GM11168 (cell line): ENCODE results near the gene ANXA2R.
"Not testable (repeated sequence)": the region's sequence is repeated elsewhere in the genome, so short reads cannot be mapped to it uniquely, and the experiment has no call there.

Source experiments
- in situ Hi-C: fragments of 300-500 bp; cut with MboI; formaldehyde crosslinking; loops from one replicate; pipeline ENCODE4 v1.12.0; 2022; ENCODE audit warnings: low sequenced_read_pairs; ENCODE audit not compliant: unreplicated experiment

ANXA2R gene, protein sequence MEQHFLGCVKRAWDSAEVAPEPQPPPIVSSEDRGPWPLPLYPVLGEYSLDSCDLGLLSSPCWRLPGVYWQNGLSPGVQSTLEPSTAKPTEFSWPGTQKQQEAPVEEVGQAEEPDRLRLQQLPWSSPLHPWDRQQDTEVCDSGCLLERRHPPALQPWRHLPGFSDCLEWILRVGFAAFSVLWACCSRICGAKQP

DNA sequence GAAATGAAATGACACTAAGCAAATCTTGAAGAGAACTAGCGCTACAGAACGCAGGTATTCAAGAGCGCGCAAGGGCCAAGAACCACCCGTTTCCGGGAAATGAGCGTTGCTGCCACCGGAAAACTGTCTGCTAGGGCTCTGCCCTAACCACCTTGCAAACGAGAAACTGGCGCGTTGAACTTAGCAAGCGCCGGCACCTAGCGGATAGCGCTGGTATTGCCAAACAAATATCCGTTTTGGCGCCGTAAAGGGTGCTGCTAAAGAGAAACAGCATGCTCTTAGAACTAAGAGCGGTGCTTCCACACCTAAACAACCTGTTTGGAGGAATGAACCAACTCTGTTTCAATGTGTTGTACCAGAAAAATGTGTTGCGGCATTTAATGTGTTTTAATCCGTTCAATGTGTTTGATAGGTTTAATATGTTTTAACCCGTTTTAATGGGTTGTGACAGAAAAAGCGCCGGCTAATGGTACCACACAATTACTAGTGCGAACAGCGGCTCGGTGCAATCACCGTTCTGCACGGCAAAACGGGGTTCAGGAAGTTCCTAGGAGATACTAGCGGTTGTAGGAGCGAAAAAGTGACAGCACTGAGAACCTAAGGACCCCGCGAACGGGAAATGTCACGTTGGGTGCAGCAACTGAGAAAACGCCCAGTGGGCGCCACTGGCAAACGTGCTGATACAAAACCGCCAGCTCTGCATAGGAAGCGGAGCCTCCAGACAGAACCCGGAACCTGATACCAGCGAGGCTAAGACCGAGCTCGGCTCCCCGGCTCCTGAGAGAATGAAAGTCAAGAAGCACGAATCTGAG is at the start of gene ANXA2R:
Gene ANXA2R (minus strand): TSS at position 33 of the 812 bp plus-strand sequence. CDS start 273 bp downstream, outside the sequence.
- in situ Hi-C loops, result no loop called here

DNA sequence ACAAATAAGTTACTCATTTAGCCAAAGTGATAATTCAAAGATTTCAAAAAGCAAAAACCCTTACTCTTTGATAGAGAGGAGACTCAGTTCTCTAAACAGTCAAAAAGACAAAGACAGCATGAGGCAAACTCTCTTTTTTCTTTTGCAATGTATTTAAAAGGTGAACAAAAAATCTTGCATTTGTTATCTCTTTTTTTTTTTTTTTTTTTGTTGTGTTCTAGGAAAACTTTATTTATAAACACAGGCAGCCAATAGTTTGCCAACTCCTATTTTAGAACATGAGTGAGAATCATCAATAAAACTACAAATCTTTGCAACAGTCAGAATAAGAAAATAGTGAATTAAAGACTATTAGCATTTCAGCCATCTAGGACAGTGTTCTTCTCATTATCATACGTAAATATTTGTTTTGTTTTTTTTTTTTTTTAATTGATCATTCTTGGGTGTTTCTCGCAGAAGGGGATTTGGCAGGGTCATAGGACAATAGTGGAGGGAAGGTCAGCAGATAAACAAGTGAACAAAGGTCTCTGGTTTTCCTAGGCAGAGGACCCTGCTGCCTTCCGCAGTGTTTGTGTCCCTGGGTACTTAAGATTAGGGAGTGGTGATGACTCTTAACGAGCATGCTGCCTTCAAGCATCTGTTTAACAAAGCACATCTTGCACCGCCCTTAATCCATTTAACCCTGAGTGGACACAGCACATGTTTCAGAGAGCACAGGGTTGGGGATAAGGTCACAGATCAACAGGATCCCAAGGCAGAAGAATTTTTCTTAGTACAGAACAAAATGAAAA is 46.2 kb upstream of the ANXA2R start:
- in situ Hi-C loops, result not testable (repeated sequence)

DNA sequence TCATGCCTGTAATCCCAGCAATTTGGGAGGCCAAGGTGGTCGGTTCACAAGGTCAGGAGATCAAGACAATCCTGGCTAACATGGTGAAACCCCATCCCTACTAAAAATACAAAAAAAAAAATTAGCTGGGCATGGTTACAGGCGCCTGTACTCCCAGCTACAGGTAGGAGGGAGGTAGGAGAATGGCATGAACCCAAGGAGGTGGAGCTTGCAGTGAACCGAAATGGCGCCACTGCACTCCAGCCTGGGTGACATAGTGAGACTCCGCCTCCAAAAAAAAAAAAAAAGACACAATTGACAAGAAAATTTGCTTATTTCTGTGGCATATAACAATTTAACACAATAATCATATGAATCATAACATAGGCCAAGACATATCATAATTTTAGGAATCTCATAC is 45.3 kb upstream of the ANXA2R start:
- in situ Hi-C loops, result no loop called here

DNA sequence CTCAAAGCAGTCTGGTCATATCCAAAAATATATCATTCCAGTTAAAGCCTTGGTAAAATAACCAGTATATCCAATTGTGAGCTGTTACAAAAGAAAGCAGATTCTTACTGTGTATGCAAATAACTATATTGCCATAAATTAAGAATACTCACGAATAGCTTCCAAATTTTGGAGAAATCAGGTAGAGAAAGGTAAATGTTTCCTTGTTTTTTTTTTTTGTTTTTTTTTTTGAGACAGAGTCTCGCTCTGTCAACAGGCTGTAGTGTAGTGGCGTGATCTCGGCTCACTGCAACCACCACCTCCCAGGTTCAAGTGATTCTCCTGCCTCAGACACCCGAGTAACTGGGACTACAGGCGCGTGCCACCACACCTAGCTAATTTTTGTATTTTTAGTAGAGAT is 44.3 kb upstream of the ANXA2R start:
- in situ Hi-C loops, result not testable (repeated sequence)

DNA sequence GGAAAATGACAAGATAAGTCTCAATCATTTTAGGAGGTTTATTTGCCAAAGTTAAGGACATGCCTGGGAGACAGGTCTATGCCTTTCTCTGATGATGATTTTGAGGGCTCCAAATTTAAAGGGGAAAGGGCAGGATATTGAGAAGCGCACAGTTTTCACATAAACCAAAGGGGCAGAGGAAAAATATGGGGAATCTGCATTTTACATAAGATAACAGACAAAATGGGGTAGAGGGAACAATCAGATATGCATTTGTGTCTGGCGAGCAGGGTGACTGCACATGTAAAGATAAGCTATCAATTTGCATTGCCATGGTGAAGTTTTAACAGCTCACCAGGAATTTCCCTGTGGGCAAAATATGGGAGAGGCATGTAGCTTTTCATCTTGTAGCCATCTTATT is 41.2 kb upstream of the ANXA2R start:
- in situ Hi-C loops, result not testable (repeated sequence)

DNA sequence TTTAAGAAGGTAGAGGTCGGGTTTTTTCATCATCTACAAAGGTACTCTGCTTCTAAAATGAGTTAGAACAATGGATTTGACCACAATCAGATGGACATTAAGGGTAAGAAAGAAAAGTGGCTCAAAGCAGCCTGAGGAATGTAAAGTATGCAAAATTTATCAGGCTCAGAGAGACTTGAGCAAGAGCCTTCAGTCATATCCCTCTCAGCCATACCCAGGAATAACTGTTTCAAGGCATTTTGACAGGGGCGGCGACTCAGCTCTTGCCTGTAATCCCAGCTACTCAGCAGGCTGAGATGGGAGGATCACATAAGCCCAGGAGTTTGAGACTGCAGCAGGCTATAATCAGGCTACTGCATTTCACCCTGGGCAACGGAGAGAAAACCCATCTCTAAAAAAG is 38.8 kb upstream of the ANXA2R start:
- in situ Hi-C loops, result no loop called here

DNA sequence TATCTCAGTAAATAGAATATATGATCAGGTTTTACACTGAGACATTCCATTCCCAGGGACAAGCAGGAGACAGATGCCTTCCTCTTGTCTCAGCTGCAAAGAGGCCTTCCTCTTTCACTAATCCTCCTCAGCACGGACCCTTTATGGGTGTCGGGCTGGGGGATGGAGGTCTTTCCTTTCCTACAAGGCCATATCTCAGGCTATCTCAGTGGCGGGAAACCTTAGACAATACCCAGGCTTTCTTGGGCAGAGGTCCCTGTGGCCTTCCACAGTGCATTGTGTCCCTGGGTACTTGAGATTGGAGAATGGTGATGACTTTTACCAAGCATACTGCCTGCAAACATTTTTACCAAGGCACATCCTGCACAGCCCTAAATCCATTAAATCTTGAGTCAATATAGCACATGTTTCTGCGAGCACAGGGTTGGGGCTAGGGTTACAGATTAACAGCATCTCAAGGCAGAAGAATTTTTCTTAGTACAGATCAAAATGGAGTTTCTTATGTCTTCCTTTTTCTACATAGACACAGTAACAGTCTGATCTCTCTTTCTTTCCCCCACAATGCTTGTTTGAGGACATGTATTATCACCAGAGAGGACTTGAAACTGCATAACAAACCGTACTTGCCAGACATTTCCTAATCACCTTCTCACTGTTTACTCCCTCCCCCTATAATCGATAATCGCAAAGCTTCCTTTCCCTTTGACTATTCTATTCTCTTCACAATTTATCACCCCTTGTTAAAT is 37.5 kb upstream of the ANXA2R start:
- in situ Hi-C loops, result not testable (repeated sequence)

DNA sequence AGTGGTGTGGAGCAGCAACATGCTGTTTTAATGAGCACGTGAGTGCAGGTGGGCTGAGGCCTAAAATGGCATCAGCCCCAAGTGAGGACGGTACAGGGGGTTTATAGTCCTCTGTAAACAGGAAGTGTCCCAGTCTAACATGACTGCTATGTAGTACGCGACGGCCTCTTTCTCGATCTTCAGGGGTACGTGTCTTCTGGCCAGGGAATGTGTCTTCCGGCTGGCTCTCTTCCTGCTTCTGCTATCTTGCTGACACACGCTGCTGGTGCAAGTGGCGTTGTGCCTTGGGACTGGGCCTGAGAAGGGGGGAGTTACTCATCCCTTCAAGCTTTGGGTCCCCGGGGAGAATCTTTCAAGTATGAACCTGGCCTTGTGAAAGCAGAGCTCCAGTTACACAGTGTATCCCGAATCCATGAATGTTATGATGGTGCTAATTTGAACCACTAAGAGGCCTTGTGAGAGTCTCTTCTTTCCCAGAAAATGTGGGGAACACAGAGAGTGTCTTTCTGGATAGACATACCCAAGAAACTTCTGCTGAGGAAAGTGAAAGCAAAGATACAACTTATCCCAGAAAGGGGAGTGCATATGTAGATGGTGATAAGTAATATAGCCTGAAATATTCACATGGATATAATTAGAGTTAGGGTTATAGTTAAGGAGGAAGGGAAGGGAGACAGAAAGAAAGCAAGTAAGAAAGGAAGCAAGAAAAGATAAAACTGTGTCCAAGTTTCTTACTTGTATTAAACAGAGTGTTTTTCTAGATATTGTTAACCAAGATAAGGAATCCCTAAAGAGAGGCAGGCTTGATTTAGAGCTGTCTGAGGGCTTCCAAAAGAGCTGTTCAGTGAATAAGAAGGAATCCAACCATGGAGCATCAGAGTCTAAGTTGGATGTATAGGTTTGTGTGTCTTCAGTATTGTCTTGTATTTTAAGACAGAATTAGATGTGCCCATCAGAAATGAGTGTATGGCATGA is 35.5 kb upstream of the ANXA2R start:
- in situ Hi-C loops, result no loop called here

DNA sequence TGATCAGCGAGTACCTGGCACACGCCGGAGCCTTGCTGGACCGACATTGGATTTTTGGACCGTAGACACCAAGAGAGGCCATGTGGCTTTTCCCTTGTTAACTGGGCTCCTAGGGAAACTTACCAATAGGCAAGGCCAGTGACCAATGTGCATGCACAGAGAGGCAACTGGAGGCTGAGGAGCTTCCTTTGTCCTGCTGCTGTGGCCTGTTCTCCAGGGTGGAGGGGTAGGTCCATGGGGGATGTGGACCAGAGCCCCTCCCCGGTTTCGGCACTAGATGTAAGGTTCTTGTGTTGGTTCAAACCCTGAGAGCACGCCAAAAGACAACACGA is 34.8 kb upstream of the ANXA2R start:
- in situ Hi-C loops, result no loop called here

DNA sequence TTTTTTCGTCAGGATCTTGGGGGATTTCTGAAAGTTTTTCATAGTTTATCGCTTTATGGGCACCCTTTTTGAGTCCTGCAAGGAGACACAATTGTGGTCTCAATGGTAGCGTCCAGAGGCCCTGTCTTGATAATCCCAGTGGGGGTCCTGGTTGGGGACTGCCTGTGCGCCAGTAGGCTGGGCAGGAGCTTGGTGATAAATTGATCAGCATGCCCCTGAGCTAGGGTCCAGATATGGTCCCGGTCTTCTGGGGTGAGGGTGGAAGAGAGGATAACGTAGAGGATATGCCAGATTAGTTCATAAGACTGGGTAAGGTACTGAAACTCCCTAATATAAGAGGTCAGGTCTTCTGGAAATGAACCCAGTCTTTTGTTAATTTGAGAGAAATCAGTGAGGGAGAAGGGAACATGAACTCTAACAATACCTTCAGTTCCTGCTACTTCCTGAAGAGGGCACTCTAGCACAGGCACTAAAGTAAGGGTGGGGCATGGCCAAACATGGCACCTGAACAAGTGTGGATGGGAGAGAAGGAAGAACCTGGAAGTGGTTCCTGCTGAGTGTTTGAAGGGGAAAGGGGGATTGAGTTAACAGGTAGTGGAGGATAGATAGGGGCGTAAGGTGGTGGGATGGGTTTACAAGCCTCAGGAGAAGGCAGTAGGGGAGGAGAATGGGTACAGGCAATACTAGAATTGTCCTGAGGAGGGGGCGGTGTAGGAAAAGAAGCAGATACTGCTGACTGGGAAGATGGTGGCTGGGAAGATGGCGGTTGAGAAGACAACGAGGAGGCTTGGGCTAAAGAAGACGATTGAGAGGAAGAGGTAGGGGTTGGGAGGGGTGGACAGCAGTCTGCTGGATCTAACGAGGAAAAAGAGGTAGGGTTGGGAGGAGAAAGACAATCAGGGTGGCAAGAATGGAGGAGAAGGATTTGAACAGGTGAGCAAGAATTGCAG is 33.8 kb upstream of the ANXA2R start:
- in situ Hi-C loops, result no loop called here

DNA sequence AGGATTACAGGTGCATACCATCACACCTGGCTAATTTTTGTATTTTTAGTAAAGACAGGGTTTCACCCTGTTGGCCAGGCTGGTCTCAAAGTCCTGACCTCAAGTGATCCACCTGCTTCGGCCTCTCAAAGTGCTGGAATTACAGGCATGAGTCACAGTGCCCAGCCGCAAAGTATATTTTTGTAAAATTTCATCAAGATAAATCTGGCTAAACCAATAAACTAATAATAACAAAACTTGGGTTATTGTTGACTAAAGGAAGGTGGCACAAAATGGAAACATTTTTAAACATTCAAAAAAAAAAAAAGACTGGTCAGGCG is 29.2 kb upstream of the ANXA2R start:
- in situ Hi-C loops, result not testable (repeated sequence)

DNA sequence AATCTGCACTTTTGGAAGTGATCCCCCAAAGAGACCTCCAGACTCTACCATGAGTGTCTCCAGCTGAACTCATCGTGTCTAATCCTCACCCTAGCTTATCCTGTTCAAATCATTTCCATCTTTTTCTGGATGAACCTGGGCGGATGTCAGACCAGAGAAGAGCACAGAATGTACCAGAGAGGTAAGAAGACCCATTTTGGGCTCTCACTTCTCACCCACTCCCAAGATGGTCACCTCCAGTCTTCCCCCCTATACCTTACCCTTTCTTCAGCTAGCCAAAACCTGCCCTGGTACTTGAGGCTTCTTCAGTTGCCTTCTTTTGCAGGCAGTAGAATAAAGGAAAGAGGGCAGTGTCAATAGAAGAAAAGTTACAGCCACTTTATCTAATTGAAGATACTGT is 27.9 kb upstream of the ANXA2R start:
- in situ Hi-C loops, result no loop called here

DNA sequence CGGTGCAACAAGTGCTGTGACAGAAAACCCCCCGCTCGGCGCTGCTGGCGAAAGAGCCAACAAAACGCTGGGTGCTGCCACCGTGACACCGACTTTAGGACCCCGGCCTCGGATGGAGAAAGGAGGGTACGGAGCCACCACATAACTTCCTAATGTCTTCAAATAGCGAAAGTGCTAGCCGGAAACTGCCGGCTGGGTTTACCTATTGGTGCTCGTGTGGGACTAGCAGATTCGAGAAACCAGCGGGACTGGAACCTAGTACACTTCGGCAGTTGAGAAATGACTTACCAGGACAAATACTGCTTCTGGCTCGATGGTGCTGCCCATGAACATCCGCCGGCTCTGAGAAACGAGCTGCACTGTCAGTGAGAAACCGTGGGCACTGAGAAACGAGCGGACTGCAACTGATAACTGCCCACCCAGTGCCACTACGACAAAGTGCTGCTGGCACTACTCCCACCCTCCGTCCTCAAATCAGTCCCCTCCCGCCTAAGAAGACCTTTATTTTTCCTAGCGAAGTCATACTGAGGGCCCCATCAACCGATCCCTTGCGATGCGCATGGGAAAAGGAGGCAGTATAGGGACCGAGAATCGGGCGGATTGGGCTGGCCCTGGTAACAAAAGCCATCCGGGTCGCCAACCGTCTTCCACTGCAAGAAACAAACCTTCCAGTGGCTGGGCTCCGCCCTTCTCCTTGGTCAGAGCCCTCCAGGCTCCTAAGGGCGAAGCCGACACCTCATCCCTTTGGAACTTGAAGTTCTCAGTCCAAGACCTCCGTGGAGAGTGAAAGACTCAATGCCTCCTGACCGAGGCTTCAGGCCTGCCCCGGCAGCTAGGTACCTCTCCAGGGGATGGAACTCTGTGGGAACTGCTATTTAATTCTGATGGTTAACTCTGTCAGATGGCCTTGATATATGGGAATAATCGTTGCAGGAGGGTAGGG is 27.0 kb upstream of the ANXA2R start:
- in situ Hi-C loops, result no loop called here

DNA sequence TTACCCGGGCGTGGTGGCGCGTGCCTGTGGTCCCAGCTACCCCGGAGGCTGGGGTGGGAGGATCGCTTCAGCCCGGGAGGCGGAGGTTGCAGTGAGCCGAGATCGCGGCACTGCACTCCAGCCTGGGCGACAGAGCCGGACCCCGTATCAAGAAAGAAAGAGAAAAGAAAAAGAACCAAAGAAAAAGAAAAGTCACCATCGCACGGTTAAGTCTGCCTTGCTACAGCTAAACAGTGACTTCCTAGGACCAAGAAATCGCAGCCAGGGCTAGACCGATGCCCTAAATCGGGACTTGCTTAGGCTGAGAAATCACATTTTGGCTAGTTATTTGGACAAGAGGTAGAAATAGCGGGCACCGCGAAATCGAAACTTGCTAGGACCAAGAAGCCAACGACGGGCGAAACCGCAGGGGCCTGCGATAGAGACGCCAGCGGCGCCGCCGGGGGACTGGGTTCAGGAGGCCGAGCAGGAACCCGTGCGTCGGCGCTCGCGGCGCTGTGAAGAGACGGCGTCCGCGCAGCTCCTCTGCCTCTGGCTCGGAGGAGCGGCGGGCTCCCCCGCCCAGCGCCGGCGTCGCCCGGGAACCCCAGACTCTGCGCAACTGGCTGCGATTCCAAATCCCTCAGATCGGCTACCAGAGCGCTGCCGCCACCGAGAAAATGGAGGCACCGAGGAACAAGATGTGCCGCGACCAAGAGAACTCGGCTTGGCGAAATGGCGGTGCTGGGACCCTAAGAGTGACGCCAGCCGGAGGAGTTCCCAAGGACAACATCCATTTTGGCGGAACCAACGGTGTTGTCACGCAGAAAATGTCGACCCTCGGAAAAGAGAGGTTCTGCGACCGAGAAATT is 26.1 kb upstream of the ANXA2R start:
- in situ Hi-C loops, result no loop called here

DNA sequence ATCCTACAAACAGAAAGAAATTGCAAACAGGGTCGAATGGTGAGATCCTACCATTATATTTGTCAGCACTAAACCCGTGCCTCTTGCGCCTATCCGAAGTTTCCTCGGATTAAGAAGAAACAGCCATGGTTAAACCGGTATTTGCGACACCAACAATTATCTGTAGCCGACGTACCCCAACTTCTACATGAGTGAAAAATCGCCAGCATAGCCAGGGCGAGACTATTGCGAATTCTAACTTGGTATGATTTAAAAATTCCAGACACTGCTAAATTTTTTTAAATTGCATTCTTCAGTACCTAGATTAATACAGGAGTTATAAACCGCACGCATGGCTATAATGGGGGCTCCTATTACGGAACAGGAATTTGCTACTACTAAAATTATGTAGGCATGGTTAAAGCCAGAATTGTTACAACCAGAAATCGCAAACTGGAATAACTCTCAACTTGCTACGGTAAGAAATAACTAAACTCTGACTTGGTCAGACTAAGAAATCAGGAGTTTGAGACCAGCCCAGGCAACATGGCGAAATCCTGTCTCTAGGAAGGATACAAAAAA is 25.3 kb upstream of the ANXA2R start:
- in situ Hi-C loops, result no loop called here

DNA sequence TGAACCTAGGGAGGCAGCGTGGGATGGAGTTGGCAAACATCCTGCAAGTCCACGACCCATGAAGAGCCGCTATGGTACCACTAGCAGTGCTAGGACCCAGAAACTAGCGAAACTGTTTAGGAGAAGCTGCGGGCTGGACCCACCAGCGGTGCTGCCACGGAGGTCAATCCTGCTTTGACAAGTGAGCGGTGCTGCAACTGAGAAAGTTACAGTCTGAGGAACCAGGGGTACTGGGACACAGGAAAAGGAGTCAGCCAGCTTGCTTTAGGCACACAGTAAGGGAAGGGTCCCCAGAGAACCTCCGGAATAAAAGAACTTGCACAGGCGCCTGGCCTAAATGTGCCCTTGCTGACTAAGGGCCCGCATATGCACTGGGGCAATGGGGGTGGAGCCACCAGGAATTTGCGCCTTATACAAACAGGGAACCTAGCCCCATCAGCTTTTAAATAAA is 23.6 kb upstream of the ANXA2R start:
- in situ Hi-C loops, result no loop called here
